Glomerular endothelial cell (primary cell): ENCODE data around the gene SASH1. TPM values are rescaled to one million over a fixed set of nuclear protein-coding genes. Genes with fewer than 3 reads are reported as not detected.

Experiments used
- DNase-seq: peaks from one replicate; pipeline ENCODE4 v3.0.0-alpha.2; 2011; ENCODE audit warnings: low read depth, low spot score; ENCODE audit errors: extremely low read depth
- total RNA-seq: library from RNA; depleted of rRNA; stranded (reverse); fragments of >200 nt; gene quantifications from 2 replicates; pipeline ENCODE4 v1.2.3, GENCODE V29; 2015

The SASH1 gene
- total RNA-seq, 1 donor from 2014 or later = 136 TPM

- DNase-seq = no peak
Observed at GRCh38 chr6:148514091-148514845, 171.6 kb downstream of the SASH1 start.

- no peak for DNase-seq
Observed at GRCh38 chr6:148516217-148516616, 173.6 kb downstream of the SASH1 start.

DNA sequence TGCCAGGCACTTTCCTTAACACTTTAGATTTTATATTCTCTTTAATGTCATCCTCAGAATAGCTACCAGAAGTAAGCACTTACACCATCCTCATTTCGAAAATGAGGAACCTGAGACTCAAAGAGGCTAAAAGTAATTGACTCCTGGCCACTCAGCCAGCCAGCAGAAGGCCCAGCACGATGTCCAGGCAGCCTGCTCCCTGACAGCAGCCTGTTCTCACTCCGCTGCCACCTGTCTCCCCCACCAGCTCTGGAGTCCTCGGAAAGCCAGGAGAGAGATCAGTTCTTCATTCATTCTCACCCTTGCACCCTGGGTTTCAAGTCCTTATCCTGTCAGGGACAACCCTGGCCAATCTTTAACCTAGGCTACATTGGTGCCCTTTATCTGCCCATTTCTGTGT, 174.0 kb downstream of the SASH1 start:
- DNase-seq = no peak

DNA sequence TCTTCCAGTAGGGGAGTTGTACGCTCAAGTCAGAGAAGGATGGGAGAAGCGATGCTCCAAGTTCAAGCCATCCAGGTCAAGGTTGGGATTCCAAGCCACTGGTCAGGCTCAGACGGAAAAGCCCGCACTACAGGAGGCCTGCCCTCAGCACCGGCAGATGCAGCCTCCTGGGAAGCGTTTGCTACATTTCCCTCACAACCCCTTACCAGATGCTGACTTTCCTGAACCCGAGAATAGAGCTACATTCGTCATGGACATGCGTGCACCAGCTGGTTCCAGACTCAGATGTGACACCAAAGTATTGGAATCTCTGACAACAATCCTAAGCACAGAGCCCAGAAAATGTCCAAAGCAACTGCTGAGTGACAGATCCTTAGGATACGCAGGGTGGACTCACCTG, 174.8 kb downstream of the SASH1 start:
- DNase-seq = no peak

DNA sequence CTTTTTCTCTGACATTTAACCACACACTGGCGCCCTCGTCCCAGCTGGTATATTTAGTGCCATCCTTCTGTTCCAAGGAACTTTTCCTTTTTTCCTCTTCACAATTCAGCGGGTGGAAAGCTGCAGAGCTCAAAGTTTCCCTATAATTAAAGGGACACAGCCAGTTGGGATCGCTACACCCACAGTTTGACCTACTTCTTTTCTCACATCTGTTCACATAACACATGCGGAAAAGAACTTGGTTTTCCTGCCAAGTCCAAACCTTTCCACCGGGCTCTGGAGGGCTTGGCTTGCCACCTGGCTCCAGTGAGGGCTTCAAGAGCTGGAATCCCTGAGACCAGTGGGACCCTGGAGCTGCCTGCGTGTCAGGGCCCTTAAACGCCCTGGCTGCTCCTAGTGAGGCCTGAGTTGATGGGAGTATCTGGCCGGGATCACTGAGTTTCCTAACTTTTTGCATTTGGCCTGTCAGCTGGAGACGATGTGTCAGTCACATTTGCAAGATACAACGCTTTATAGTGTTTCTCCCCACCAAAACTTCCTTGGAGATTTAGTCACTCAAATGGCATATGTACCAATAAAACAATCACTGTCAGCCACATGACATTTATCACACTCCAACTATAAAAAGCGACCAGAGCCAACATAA, 176.0 kb downstream of the SASH1 start:
- no peak for DNase-seq

- DNase-seq = no peak
Observed at GRCh38 chr6:148520109-148520841, 177.6 kb downstream of the SASH1 start.

DNA sequence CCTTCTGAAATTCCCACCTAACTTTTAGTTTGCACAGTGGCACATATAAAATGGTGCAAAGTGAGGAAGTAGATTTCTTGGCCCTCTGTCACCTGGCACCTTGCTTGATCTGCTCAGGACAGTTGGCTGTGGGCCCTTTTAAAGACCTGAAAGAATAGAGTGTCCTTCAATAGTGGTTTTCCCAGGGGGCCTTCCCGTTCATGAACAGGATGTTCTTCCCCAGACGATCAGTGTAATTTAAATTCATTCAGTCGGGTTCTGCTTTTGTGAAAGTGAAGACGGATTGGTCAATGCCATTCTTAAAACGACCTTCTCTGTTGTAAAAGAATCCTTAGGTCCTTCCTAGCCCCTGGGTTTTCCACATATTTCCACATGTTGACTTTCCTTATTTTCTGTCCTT, 178.5 kb downstream of the SASH1 start:
- DNase-seq = no peak

DNA sequence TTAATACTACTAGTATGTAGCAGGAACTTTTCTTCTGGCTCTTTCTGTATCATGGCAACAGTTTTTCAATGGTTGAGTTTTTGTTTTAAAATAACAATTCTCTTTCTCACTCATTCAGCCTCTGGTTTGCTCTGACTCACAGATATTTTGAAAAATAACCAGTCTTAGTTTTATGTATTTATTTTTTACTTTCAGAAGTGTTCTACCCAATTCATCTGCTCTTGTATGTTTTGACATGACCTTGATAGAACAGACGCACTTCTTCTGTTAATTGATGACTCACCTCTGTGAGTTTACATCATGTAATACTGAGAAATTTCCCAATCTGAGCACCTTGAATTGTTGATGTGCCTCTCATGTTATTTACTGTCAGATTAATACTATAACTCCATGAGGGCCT, 178.9 kb downstream of the SASH1 start:
- no peak for DNase-seq

DNA sequence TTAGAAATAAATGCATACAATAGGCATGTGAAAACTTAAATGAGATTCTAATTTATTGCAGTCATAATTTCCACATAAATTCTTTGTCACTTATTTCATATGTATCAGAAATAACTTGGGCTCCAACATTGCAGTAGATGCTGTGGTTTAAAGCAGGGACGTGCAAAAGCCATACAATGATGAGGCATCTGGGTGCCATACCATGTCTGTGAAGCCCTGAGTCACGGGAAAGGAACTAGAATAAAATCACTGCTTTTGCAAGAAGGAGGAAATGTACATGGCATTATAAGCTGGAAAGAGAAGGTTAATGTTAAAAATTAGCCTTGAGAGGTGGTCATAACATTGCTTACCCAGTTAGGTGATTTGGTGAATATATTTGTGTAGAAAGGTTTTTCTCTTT, 180.4 kb downstream of the SASH1 start:
- no peak for DNase-seq

DNA sequence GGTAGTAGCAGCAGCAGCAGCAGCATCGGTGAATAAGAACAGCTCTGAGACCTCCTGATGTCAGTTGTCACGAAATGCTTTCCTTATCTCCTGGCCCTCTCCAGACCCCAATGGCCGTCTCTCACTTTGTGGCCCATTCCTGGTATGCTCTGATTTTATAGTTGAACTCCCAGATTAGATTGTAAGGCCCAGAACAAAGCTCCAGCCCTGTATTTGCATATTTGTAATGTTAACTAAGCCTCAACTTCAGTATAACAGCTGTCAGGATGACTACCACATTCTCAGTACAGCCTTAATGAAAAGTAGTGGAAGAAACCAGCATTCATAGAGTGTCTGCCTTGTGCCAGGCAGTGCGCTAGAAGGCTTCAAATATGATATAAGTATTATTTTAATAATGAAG, 180.9 kb downstream of the SASH1 start:
- DNase-seq = no peak

DNA sequence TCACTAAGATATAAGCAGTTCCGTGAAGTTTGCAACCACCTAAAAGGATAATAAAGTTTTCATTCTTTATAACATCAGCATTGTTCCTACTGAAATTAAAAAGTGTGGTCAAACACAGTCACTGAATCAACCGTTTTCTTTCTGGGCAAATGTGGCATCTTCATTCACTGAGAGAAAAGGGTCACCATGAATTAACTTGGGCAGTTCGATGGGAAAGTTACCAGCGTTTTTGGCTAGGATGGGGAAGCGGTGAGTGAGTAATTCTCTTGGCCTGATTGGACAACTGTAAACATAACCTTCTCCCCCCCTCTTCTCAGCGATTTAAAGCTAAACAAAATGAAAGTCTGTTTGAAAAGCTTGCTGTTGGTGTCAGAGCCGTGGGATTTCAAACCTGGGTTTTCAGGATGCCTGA, 181.8 kb downstream of the SASH1 start:
- DNase-seq = no peak

- DNase-seq = no peak
Observed at GRCh38 chr6:148524976-148525375, 182.3 kb downstream of the SASH1 start.

GRCh38 chr6:148525453-148525852, 182.8 kb downstream of the SASH1 start:
- no peak for DNase-seq

DNA sequence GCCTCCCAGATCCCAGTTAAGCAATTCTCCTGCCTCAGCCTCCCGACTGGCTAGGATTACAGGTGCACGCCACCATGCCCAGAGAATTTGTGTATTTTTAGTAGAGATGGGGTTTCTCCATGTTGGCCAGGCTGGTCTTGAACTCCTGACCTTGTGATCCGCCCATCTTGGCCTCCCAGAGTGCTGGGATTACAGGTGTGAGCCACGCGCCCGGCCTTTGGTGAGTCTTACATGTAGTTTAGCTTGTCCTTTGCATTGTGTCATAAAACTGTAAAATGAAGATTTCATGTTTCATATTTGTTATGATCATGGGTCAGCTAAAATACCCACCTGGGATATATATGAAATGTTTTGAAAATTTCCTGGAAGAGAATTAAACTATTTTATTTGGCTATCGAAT, 183.5 kb downstream of the SASH1 start:
- DNase-seq = no peak

GRCh38 chr6:148528292-148528691, 185.7 kb downstream of the SASH1 start:
- no peak for DNase-seq

DNA sequence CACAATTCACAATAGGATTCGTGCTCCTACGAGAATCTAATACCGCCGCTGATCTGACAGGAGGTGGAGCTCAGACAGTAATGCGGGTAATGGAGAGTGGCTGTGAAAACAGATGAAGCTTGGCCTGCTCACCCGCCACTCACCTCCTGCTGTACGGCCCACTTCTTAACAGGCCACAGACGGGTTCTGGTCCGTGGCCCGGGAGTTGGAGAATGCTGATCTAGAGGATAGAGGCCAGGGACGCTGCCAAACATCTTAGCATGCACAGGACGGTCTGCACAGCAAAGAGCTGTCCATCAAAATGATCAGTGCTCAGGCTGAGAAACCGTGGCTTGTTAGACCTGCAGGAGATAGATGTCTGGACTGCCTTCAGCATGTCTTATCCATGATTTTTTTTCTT, 186.4 kb downstream of the SASH1 start:
- no peak for DNase-seq

DNA sequence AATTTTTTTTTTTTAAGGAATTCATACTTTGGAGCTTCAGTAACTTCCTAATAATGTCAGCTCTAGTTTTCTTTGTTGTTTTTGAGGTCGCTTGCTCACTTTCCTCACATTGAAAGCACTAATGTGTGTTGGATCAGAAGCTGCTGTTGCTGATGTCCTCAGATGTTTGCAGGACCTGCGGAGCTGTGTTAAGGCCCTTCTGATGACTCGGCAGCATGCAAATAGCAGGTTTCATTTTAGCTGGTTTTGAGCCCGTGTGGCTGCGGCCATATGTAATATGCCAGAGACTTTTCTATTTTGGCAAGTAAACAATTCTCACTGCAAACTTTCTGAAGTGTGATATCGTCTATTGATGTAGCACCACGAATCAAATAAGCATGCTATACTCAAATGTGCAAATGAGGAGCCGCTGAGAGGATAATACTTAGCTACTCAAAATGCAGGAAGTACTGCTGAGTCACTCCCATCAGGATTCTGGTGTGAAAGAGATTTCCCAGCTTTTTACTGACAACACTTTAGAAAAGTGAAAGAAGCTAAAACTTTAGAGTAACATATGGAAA, 187.8 kb downstream of the SASH1 start:
- DNase-seq = no peak

DNA sequence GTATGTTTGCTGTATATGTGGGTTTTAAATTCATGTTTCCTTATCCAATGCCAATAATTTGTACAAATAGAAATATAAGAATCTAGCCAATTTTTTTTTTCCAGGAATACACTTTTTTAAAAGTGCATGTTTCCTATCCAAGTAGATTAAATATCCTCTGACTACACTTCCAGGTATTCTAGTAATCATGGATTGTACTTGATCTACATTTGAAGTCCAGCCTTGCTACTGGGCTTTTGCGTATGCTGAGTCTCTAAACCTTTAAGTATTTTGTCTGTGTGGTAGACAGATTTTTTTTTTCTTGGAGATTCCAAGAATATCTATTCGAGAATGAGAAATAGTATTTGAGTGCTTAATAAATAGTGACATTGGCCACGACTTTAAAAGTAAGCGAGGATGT, 188.3 kb downstream of the SASH1 start:
- DNase-seq = no peak

DNA sequence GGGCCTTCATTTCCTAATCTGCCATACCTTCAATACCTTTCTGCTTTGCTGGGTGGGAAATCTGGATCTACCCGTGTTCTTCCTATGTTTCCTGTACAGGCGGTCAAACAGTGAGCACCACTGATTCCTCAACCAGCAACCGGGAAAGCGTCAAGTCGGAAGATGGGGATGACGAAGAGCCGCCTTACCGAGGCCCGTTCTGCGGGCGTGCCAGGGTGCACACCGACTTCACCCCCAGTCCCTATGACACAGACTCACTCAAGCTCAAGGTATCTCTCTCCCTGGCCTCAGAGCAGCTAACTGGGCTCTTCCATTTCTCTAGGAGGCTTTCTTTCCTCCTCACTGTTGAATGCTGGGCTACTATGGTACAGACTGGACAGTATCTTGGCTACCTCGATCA, 190.1 kb downstream of the SASH1 start:
- no peak for DNase-seq

DNA sequence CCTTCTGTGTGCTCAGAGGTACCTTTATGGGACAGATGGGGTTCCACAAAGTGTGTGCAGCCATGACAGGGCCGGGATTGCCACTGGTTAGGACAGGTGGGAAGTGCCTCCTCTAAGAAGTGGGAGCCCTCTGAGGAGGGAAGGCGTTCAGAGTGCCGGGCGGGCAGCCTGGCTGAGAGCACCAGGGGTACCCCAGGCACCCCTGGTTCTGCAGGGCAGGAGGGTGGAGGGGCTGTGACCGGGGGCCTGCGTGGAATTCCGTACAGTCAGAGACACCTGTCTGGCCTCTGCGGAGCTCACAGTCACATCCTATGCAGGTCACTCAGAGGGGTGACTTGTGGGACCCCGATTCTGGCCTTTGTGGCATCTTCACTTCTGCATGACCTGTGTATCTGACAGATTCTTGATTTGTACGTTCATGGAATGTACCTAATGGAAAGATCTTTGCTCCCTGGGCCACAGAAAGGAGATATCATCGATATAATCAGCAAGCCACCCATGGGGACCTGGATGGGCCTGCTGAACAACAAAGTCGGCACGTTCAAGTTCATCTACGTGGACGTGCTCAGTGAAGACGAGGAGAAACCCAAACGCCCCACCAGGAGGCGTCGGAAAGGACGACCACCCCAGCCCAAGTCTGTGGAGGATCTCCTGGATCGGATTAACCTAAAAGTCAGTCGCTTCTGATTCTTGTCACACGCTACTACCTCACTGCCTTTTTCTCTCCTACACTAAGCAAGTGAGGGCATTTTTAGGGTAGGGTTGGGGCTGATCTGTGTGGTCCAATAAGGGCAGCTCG, 190.9 kb downstream of the SASH1 start:
- DNase-seq = no peak

GRCh38 chr6:148534871-148535270, 192.2 kb downstream of the SASH1 start:
- no peak for DNase-seq
